NOMO-1 treated with DMSO at 0.1 percent for 48 hours (cell line): Measurements from ENCODE around the gene RHBDF2.

Experiments used
- DNase-seq: peaks from one replicate; lab custom pipeline; 2025; ENCODE audit not compliant: unreplicated experiment; lab: John Stamatoyannopoulos, UW

Gene RHBDF2

DNA sequence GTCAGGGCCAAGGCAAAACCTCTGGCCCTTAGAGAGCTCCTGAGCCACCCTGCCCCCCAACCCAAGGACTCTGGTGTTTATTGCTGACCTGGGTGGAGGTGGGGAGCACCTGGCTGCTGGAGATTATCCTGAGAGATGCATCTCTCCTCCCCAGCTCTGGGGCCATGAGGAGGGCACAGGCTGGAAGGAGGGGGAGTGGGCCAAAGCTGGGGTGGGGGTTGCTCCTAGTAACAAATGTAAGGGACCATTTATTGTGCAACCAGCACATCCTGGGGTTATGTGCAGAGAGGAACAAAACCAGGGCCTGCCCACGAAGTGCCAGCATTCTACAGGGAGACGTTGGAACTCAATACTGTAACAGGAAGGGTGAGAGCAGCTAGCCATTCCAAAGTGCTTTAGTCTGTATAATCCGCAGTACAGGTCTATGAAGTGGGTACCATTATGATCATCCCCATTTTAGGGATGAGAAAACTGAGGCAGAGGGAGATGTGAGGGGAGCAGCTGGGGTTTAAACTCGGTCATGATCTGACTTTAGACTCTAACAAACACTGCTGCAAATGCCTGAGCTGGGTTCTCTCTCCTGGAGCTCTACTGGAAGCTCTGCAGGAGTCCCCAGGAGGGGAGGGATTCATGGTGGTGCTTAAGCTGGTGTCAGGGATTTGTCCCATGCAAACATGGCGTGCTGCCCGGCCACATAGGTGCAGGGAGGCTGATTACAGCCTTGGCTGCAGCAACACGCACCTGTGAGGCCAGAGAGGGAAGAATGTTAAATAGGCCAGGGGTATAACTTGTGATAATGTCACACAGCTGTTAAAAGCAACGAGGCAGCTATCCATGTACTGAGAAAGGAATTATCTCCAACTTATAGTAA, 1.4 kb upstream of the RHBDF2 start:
- DNase-seq, result no peak

- DNase-seq, result no peak
Observed at GRCh38 chr17:76501827-76502307, 644 bp upstream of the RHBDF2 start.

- no peak for DNase-seq
Observed at GRCh38 chr17:76500747-76501017, 541 bp downstream of the RHBDF2 start.

- DNase-seq, result peak; percentile 41
Observed at GRCh38 chr17:76500074-76500746, 1.0 kb downstream of the RHBDF2 start.

DNA sequence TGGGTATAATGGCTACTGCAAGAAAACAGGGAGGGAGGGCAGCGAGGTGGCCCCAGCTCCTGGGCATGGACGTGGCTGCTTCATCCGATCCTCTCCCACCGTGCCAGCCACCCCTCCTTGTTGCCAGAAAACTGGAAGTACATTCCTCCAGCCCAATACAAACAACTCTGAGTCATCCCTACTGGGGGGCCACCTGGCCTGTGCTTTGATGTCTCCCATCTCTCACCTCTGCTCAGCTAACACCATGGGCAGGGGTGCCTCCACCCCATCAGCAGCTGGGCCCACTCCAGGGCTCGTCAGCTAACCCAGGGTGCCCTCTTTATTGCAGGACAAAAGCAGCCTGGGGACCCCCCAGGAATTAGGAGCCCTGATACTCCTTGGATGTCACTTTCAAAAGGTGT, 2.0 kb downstream of the RHBDF2 start:
- DNase-seq, result no peak

GRCh38 chr17:76498876-76499251, 2.4 kb downstream of the RHBDF2 start:
- no peak for DNase-seq

GRCh38 chr17:76497979-76498875, 3.0 kb downstream of the RHBDF2 start:
- no peak for DNase-seq

DNA sequence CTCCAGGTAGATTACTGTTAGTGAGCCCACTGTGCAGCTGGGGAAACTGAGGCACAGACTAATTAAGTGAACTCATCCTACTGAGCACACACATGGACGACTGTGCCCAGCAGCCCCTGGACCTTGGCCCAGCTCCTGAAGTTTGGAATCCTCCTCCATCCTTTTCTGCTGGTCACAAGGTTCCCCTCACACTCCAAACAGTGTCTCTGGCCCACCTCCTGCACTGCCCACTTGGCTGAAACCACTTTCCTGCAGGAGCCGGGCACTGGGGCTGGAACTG, 3.6 kb downstream of the RHBDF2 start:
- no peak for DNase-seq

GRCh38 chr17:76496464-76496863, 4.8 kb downstream of the RHBDF2 start:
- DNase-seq, result no peak

- DNase-seq, result no peak
Observed at GRCh38 chr17:76495663-76496400, 5.4 kb downstream of the RHBDF2 start.

DNA sequence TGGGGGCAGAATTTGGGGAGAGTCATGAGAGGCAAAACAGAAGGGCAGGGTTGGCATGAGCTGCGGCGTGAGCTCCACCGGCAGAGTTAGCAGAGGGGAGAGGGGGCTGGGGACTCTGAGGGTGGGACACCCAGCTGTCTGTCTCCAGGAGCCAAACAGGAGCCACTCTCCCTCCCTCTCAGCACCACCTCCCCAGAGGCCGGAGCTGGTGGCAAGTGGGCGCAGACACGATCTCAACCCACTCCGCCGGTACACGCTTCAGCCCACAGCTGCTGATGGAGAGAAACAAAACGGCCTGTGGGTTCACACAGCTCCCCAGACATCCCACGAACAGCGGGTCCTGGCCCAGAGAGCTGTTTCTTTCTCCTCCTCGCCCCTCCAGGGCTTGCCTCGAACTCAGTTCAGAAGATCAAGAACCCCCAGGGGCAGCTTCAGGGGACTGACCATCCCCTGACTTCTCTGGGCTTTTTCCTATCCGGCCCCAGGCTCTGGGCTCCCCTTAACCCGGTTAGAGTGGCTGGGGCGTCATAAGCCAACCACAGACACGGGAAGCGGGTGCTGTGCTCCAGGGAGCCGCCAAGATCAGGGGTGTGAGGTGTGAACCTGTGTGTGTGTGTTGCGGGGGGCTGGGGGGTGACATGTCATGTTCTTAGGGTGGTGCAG, 7.6 kb downstream of the RHBDF2 start:
- DNase-seq, result no peak

- peak; percentile 95 for DNase-seq
Observed at GRCh38 chr17:76492989-76493501, 8.2 kb downstream of the RHBDF2 start.

DNA sequence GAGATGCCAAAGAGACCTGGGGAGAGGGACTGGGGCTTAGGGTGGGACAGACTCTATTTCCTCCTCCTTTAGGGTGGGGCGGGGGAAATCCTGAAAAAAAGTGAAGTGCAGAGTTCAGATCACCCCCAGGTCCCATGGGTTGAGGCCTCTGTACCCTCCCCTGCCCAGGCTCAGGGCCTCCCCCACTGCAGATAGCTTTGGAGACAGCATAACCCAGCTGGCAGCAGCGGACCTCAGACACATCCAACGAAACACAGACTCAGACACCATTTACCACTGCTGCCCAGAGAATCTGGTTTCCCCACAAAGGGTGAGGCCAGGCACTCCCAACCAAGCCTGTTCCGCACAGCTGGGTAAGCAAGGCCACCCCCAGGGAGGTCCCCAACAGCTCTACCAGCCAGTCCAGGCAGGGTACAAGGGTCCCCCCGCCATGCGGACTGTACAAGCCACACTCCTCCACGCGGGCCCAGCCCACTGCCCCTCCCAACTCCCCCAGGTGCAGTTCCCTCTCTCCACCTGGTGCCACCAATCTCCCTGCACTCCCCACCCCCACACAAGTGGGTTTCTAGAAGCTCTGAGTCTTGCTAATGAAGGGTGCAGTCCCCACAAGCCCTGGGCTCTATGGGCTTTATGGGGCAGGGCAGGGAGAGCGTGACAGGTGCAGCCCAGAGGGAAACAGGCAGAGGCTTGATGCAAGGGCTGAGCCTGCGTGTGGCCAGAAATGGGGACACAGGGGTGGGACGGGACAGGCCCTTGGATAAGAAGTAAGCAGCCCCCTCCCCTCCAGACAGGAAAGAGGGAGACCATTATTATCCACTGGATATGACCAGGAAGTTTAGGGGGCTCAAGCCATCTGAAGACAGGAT, 8.9 kb downstream of the RHBDF2 start:
- DNase-seq, result no peak

DNA sequence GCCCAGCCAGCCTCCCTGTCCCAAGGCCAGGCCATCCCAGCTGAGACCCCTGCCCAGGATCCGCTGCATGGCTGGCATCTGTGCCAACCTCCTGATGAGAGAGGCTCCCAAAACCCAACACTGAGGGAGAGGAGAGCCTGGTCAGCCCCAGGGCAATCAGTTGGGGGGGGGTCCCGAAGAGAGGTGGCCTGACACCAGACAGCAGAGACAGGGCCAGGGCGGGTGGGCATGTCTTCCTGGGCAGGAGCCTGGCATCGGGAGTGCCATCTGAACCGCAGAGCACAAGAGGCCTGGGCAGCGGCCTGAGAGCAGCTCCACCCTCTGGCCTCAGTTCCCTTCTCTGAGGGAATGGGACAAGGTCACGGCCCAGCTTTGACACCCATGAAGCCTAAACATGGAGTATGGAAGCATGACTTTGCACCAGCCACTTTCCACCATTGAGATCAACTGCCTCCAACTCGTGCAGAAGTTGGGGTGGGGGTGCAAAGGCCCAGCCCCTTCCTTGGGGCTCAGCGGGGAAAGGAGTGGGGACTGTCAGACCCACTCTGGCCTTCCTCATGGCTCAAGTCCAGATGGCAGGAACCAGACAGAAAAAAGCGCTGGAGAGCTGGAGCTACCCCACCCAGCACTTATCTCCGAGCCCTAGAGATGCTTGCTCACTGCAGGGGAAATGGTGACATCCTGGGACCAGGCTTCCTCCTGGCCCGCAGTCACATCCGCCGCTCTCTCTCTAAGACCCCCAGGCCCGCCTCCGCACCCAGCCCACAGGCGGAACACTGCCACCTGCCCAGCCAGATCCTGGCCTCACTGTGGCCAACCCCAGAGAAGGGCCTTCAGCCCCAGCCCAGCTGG, 9.7 kb downstream of the RHBDF2 start:
- DNase-seq, result no peak

- no peak for DNase-seq
Observed at GRCh38 chr17:76490112-76490710, 11.0 kb downstream of the RHBDF2 start.

- DNase-seq, result no peak
Observed at GRCh38 chr17:76487451-76488192, 13.6 kb downstream of the RHBDF2 start.

GRCh38 chr17:76485569-76485968, 15.7 kb downstream of the RHBDF2 start:
- peak; percentile 18 for DNase-seq
